Left ventricle myocardium inferior (tissue), 1 donor: Measurements from ENCODE around the gene LGALS7B. TPM values are rescaled to one million over a fixed set of nuclear protein-coding genes. Genes with fewer than 3 reads are reported as not detected.

ENCODE experiments used
- DNase-seq: peaks from one replicate; pipeline ENCODE4 v3.0.0-alpha.2; 2020
- H3K27ac ChIP-seq: fragments of 200-600 bp; replicated peaks from 2 replicates; pipeline ENCODE4 v1.8.0; 2021
- H3K27me3 ChIP-seq: fragments of 200-600 bp; 2 replicates; pipeline ENCODE4 v1.8.0; 2021; ENCODE audit warnings: low read depth
- H3K36me3 ChIP-seq: fragments of 200-600 bp; 2 replicates; pipeline ENCODE4 v1.8.0; 2021
- H3K4me1 ChIP-seq: fragments of 200-600 bp; 2 replicates; pipeline ENCODE4 v1.8.0; 2021
- H3K4me3 ChIP-seq: fragments of 200-600 bp; 2 replicates; pipeline ENCODE4 v1.8.0; 2021; ENCODE audit warnings: mild to moderate bottlenecking, moderate library complexity
- H3K9me3 ChIP-seq: fragments of 200-600 bp; replicated peaks from 2 replicates; pipeline ENCODE4 v1.8.0; 2021
- CTCF ChIP-seq: fragments of 200-600 bp; IDR thresholded peaks from 2 replicates; pipeline ENCODE4 v1.8.0; 2021; ENCODE audit warnings: antibody characterized with exemption, mild to moderate bottlenecking, borderline replicate concordance
- intact Hi-C: fragments of 100-400 bp; cut with micrococcal nuclease; formaldehyde crosslinking; loops from one replicate; pipeline ENCODE4 v1.11.0; 2022
- total RNA-seq: library from RNA; stranded (reverse); fragmentation: NEBNext Ultra II Directional; extraction: Animal tissue kit (Norgen Biotek cat#: 25700); gene quantifications from one replicate; pipeline ENCODE4 v1.2.1, GENCODE V29; 2021
- donor health status: DM: no; HTN: yes; CAD: no; lungs with severe emphysema.

Gene LGALS7B
- total RNA-seq, 1 donor from 2014 or later: not detected

DNA sequence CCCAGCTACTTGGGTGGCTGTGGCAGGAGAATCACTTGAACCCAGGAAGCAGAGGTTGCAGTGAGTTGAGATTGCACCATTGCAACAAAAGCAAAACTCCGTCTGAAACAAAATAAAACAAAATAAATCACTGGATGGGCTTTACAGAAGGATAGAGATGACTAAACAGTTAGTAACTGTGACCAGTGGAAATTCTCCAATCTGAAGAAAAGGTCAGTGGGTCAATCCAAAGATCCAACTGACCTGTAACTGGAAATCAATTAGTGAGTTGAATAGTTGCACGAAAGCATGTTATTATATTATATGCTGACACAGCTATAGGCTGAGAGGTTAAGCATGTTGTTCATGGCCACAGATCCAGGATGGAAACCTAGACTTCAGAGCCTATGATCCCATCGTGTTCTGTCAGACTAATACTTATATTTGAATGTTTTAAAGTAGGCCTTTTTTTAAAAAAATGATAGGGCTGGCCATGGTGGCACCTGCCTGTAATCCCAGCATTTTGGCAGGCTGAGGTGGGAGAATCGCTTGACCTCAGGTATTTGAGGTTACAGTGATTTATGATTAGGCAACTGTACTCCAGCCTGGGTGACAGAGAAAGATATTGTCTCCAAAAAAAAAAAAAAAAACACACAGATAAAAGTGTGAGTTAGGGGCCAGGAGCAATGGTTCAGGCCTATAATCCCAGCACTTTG, 41.2 kb downstream of the LGALS7B start:
- TF ChIP-seq CTCF: no peak
- no peak for DNase-seq
- intact Hi-C loops: loop anchor here (10.0 kb wide), 1 partner anchor 65 kb away; no protein-coding TSS in a partner anchor
- Histone ChIP-seq H3K9me3 (no peaks in the 10 kb centered on the region), H3K36me3 (peaks cover 47% of the 10 kb centered on the region), H3K4me3 (peak overlapping the region; percentile 82), H3K27me3 (no peaks in the 10 kb centered on the region), H3K4me1 (peaks cover 74% of the 10 kb centered on the region), H3K27ac (peak overlapping the region; percentile 97)

DNA sequence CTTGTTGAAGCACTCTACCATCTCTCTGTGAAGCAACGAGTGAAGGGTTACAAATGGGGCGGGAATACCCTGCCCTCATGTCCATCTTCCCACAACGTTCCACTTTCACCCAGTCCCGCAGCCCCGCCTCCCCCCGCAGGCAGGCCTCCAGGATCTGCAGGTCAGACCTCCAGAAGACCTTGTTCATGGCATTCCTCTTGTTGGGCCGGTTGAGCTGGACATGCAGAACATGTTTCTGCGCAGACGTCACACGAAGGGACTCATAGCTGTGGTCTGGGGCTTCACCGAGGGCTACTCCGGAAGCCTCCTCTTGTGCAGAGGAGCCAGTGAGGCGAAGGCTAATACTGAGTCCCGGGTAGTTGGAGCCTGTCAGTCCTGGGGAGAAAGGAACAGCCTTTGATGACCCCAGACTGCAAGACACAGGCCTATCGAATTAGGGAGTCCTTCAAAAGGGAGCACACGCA, 42.2 kb downstream of the LGALS7B start:
- peaks cover 46% of the 10 kb centered on the region for H3K36me3 ChIP-seq
- peaks cover 74% of the 10 kb centered on the region for H3K4me1 ChIP-seq
- peak overlapping the region; percentile 97 for H3K27ac ChIP-seq
- intact Hi-C loops: loop anchor here (10.0 kb wide), 1 partner anchor 66 kb away; no protein-coding TSS in a partner anchor
- no peaks in the 10 kb centered on the region for H3K9me3 ChIP-seq
- no peak for TF ChIP-seq CTCF
- H3K4me3 ChIP-seq: peak overlapping the region; percentile 82
- peak; percentile 76 for DNase-seq
- H3K27me3 ChIP-seq: no peaks in the 10 kb centered on the region

DNA sequence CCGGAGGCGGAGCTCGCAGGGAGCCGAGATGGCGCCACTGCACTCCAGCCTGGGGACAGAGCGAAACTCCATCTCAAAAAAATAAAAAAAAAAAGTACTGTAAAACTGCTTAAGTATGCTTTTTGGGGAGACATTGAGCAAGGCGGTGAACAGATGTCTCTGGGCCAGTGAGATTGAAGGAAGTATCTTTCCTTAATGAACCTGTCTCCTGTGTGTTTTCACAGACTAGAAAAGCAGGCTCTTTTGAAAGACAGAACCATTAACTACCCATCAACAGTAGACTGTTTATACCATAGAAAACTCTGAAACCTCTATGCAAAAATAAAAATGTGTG, 44.1 kb downstream of the LGALS7B start:
- H3K36me3 ChIP-seq: peaks cover 51% of the 10 kb centered on the region
- no peak overlapping the region for H3K4me3 ChIP-seq
- DNase-seq: no peak
- H3K4me1 ChIP-seq: peaks cover 69% of the 10 kb centered on the region
- TF ChIP-seq CTCF: no peak
- no peaks in the 10 kb centered on the region for H3K27me3 ChIP-seq
- H3K9me3 ChIP-seq: no peaks in the 10 kb centered on the region
- intact Hi-C loops: loop anchor here (10.0 kb wide), 1 partner anchor 68 kb away; no protein-coding TSS in a partner anchor
- H3K27ac ChIP-seq: peak overlapping the region; percentile 97

DNA sequence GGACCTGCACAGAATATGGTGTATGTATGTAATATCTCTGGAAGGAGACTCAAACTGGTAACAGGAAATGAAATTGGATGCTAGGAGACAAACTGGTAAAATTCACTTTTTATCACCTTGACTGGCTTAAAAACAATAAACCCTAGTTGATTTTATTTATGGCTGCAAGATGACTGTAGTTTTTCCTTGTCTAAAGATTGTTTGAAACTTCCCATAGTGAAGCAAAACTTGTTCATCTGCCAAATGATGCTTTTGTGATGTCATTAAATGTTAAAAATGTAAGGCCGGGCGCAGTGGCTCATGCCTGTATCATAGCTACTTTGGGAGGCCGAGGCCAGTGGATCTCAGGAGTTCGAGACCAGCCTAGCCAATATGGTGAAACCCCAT, 45.1 kb downstream of the LGALS7B start:
- no peaks in the 10 kb centered on the region for H3K9me3 ChIP-seq
- intact Hi-C loops: loop anchor here (10.0 kb wide), 1 partner anchor 69 kb away; no protein-coding TSS in a partner anchor
- no peak overlapping the region for H3K4me3 ChIP-seq
- H3K36me3 ChIP-seq: peaks cover 51% of the 10 kb centered on the region
- H3K27ac ChIP-seq: no peak overlapping the region
- no peak for TF ChIP-seq CTCF
- DNase-seq: no peak
- H3K27me3 ChIP-seq: no peaks in the 10 kb centered on the region
- peaks cover 59% of the 10 kb centered on the region for H3K4me1 ChIP-seq

DNA sequence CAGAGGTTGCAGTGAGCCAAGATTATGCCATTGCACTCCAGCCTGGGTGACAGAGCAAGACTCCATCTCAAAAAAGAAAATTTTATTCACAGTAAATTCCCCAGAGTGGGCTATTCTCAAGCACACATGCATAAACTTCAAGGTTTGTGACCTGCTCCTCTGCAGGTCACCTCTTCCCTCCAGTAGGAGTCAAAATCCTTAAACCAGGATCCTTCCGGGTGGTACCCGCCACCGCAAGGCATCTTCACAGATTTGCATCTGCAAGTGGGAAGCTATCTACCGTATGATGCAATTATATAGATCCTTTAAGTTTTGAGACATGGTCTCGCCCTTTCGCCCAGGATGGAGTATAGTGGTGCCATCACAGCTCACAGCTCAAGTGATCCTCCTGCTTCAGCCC, 45.6 kb downstream of the LGALS7B start:
- H3K27ac ChIP-seq: no peak overlapping the region
- no peak for DNase-seq
- peaks cover 51% of the 10 kb centered on the region for H3K36me3 ChIP-seq
- no peaks in the 10 kb centered on the region for H3K27me3 ChIP-seq
- intact Hi-C loops: loop anchor here (10.0 kb wide), 1 partner anchor 70 kb away; no protein-coding TSS in a partner anchor
- no peak overlapping the region for H3K4me3 ChIP-seq
- TF ChIP-seq CTCF: no peak
- peaks cover 54% of the 10 kb centered on the region for H3K4me1 ChIP-seq
- H3K9me3 ChIP-seq: no peaks in the 10 kb centered on the region
